Measurements from ENCODE around the gene ALG13. TPM values are rescaled to one million over a fixed set of nuclear protein-coding genes. Genes with fewer than 3 reads are reported as not detected.

The ALG13 gene
- total and polyA plus RNA-seq, 10 of the 15 experiments (the other 5 are each of a cell fraction or from before 2014, with no cell fraction given), result 30.5 to 119 (median 51.1) TPM

- ChIA-PET CTCF (no interaction called here), SMC1A (ENCODE audit: uncharacterized antibody, unreplicated experiment) (no interaction called here), POLR2A (no interaction called here), RAD21 (ENCODE audit: unreplicated experiment) (no interaction called here)
- Histone ChIP-seq H3K4me1 (ENCODE audit: control insufficient read depth, insufficient read depth, low read length) (no peaks in the 10 kb centered on the region), H3K27ac (ENCODE audit: control insufficient read depth, insufficient read depth) (no peak overlapping the region), H3K9ac (ENCODE audit: control insufficient read depth, insufficient read depth, low read length) (no peak overlapping the region), H3K4me3 (no peak overlapping the region), H3K4me2 (ENCODE audit: control insufficient read depth, insufficient read depth) (no peak overlapping the region), H3K27me3 (replicated peaks in 1 of 2; ENCODE audit: control insufficient read depth in 2 of 2, insufficient read depth in 2 of 2, low read length in 1 of 2) (no peaks in the 10 kb centered on the region), H4K20me1 (ENCODE audit: control insufficient read depth, insufficient read depth) (no peaks in the 10 kb centered on the region), H2AFZ (ENCODE audit: control insufficient read depth, low read depth, low read length) (no peak overlapping the region), H3K79me2 (ENCODE audit: control insufficient read depth, insufficient read depth, low read length) (no peaks in the 10 kb centered on the region), H3K36me3 (ENCODE audit: control insufficient read depth in 2 of 2, insufficient read depth in 2 of 2, low read length in 1 of 2) (no peaks in the 10 kb centered on the region), H3K9me3 (replicated peaks; ENCODE audit: control insufficient read depth, insufficient read depth, low read length) (no peaks in the 10 kb centered on the region)
- FAIRE-seq (no peak), DNase-seq (ENCODE audit: low read depth, low spot score) (no peak), ATAC-seq (no peak)
- no peak for TF ChIP-seq MEF2A (IDR thresholded peaks at IDR 0.05; ENCODE audit: insufficient read depth, low read depth, low read length)
- TF ChIP-seq, protein P1, sequence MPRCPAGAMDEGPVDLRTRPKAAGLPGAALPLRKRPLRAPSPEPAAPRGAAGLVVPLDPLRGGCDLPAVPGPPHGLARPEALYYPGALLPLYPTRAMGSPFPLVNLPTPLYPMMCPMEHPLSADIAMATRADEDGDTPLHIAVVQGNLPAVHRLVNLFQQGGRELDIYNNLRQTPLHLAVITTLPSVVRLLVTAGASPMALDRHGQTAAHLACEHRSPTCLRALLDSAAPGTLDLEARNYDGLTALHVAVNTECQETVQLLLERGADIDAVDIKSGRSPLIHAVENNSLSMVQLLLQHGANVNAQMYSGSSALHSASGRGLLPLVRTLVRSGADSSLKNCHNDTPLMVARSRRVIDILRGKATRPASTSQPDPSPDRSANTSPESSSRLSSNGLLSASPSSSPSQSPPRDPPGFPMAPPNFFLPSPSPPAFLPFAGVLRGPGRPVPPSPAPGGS (IDR thresholded peaks at IDR 0.05; ENCODE audit: borderline replicate concordance, insufficient read depth, low read depth, low read length, poor library complexity, severe bottlenecking), result no peak
- TF ChIP-seq ZBTB40 (IDR thresholded peaks at IDR 0.05; ENCODE audit: borderline replicate concordance), result no peak
- TF ChIP-seq TBL1XR1 (IDR thresholded peaks at IDR 0.05; ENCODE audit: low read depth, low read length), result no peak
- BruUV-seq (replicated peaks), result no TSS peak
- intact Hi-C loops (cut with micrococcal nuclease; ENCODE audit: unreplicated experiment) (no loop called here), in situ Hi-C loops (cut with MboI) (no loop called here)
Measured at GRCh38 chrX:111645607-111646006, 35.4 kb upstream of the ALG13 start.
